ENCODE data around the gene ADGRE2.

DNA sequence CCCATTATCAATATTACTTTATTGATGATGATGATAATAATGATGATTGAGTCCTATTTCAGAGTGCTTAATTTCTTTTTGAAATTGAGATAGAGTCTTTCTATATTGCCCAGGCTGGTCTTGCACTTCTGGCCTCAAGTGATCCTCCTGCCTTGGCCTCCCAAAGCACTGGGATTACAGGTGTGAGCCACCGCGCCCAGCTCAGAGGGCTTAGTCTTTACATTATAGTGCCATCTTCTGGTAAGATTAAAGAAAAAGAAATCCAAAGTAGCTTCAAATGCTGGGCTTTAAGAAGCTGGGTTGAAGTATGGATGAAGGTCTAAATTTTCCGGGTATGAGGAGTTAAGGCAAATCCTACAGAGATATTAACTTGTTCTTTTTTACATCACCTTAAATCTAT lies 91.9 kb downstream of the ADGRE2 start:
- TF ChIP-seq, protein P1, sequence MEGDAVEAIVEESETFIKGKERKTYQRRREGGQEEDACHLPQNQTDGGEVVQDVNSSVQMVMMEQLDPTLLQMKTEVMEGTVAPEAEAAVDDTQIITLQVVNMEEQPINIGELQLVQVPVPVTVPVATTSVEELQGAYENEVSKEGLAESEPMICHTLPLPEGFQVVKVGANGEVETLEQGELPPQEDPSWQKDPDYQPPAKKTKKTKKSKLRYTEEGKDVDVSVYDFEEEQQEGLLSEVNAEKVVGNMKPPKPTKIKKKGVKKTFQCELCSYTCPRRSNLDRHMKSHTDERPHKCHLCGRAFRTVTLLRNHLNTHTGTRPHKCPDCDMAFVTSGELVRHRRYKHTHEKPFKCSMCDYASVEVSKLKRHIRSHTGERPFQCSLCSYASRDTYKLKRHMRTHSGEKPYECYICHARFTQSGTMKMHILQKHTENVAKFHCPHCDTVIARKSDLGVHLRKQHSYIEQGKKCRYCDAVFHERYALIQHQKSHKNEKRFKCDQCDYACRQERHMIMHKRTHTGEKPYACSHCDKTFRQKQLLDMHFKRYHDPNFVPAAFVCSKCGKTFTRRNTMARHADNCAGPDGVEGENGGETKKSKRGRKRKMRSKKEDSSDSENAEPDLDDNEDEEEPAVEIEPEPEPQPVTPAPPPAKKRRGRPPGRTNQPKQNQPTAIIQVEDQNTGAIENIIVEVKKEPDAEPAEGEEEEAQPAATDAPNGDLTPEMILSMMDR (IDR thresholded peaks at IDR 0.05) = no peak
- TF ChIP-seq POLR2A (IDR thresholded peaks at IDR 0.05) = no peak

Measured in uterus (tissue), 2 donors.